Brain microvascular endothelial cell (primary cell): ENCODE results near the gene CD58.

Experiments used
- DNase-seq: peaks from one replicate; pipeline ENCODE4 v3.0.0-alpha.2; 2020
- H3K27ac ChIP-seq: fragments of 250-450 bp; sonication (Bioruptor Pico); 2 replicates; pipeline ENCODE4 v1.5.1; 2020; ENCODE audit warnings: mild to moderate bottlenecking, moderate library complexity
- H3K27me3 ChIP-seq: fragments of 250-450 bp; sonication (Bioruptor Pico); replicated peaks from 2 replicates; pipeline ENCODE4 v1.5.1; 2020; ENCODE audit warnings: mild to moderate bottlenecking
- H3K36me3 ChIP-seq: fragments of 250-450 bp; sonication (Bioruptor Pico); replicated peaks from 2 replicates; pipeline ENCODE4 v1.5.1; 2020; ENCODE audit warnings: mild to moderate bottlenecking
- H3K4me3 ChIP-seq: 2 replicates; pipeline ENCODE4 v1.5.1; 2011; ENCODE audit warnings: low read depth, mild to moderate bottlenecking, control low read depth, low read length, moderate library complexity
- in situ Hi-C: cut with HindIII; loops from 2 replicates; pipeline ENCODE4 v1.10.0; 2017; ENCODE audit warnings: low sequenced_read_pairs, low pct_ligation_motif_present
- TF ChIP-seq, protein P1 (sequence below): IDR thresholded peaks from 2 replicates; pipeline ENCODE4 v1.5.1; 2011; ENCODE audit warnings: low read depth, mild to moderate bottlenecking, moderate library complexity, low read length, control low read depth, inconsistent platforms; ENCODE audit errors: missing control alignments

CD58 gene

DNA sequence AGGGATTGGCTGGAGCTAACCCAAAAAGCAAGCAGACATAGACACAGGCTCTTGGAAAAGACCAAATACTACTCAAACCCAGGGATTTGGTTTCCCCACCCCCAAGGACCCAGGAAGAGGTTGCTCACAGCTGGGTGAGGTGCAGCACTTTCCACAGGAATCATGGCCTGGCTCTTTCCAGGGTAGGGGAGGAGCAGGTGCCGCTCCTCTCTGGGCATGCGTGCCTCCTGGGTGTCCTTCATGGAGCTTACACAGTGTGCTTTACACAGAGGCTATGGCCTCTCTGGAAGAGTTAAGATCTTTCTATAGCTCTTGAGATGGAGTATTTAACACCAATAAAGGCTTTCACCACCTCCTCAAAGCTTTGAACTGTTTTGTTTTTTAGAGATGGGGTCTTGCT, 88.3 kb downstream of the CD58 start:
- Histone ChIP-seq H3K27me3 (no peaks in the 10 kb centered on the region), H3K4me3 (no peak overlapping the region), H3K36me3 (no peaks in the 10 kb centered on the region), H3K27ac (no peak overlapping the region)
- TF ChIP-seq, protein P1, sequence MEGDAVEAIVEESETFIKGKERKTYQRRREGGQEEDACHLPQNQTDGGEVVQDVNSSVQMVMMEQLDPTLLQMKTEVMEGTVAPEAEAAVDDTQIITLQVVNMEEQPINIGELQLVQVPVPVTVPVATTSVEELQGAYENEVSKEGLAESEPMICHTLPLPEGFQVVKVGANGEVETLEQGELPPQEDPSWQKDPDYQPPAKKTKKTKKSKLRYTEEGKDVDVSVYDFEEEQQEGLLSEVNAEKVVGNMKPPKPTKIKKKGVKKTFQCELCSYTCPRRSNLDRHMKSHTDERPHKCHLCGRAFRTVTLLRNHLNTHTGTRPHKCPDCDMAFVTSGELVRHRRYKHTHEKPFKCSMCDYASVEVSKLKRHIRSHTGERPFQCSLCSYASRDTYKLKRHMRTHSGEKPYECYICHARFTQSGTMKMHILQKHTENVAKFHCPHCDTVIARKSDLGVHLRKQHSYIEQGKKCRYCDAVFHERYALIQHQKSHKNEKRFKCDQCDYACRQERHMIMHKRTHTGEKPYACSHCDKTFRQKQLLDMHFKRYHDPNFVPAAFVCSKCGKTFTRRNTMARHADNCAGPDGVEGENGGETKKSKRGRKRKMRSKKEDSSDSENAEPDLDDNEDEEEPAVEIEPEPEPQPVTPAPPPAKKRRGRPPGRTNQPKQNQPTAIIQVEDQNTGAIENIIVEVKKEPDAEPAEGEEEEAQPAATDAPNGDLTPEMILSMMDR, result no peak
- in situ Hi-C loops, result loop anchor here (25.0 kb wide), 2 partner anchors 95 to 320 kb away; no protein-coding TSS in a partner anchor
- DNase-seq, result no peak

DNA sequence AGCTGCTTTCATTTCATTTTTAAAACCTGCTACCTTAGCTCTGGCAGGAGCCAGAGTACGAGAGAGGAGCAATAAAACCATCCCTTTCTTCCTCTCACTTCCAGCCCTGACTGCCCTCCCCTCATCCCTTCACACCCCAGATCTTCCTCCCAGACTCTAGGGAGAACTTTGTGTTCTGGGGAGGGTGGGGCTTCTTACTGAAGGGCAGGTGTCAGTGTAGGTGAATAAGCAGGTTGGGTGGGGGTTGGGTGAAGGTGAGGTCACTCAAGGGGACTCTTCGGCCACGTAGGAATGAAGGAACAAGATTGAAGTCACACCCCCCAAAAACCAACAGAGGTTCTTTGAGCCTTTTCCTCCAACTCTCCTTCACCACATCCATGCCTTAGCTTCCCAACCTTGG, 88.9 kb downstream of the CD58 start:
- Histone ChIP-seq H3K27ac (no peak overlapping the region), H3K4me3 (no peak overlapping the region), H3K36me3 (no peaks in the 10 kb centered on the region), H3K27me3 (no peaks in the 10 kb centered on the region)
- in situ Hi-C loops, result loop anchor here (25.0 kb wide), 2 partner anchors 95 to 320 kb away; no protein-coding TSS in a partner anchor
- DNase-seq, result no peak
- TF ChIP-seq, protein P1, result no peak

DNA sequence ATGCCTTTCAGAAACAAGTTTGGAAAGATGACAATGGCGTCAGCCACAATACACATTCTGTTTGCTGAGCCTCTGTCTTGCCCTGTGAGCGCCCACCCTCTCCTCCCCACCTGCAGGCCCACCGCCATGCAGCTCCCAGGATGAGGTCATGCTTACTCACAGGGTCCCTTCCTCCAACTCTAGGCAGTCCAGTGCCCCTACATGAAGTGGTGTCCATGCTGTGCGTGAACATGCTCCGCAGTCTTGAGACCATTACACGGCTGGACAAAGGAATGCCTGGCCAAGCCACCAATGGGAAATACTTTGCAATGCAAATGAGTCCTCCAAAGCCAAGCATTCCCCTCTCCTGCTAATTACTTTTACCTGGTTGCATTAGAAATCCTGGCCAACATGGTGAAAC, 92.2 kb downstream of the CD58 start:
- no peaks in the 10 kb centered on the region for H3K27me3 ChIP-seq
- no peaks in the 10 kb centered on the region for H3K36me3 ChIP-seq
- in situ Hi-C loops, result loop anchor here (25.0 kb wide), 2 partner anchors 91 to 316 kb away; no protein-coding TSS in a partner anchor
- TF ChIP-seq, protein P1, result no peak
- no peak overlapping the region for H3K4me3 ChIP-seq
- DNase-seq, result no peak
- H3K27ac ChIP-seq, result no peak overlapping the region

DNA sequence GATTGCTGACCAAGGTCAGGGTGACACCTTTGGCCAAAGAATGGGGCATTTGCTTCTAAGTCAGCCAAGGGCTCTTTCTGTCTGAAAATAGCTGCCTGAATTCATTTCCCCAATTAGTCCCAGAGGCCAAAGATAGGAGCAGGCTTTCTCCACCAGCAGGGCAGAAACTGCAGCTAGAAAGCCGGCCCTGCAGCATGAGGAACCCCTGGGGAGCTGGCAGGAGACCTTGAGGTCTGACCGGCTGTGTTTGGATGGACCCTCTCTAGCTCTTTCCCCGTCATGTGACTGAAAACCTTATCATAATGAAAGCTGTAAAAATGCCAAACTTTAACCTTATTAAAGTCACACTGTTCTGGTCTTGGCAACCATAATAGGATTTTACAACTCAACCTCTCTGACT, 93.4 kb downstream of the CD58 start:
- Histone ChIP-seq H3K36me3 (no peaks in the 10 kb centered on the region), H3K4me3 (no peak overlapping the region), H3K27ac (no peak overlapping the region), H3K27me3 (no peaks in the 10 kb centered on the region)
- no peak for DNase-seq
- in situ Hi-C loops, result loop anchor here (25.0 kb wide), 2 partner anchors 90 to 315 kb away; no protein-coding TSS in a partner anchor
- TF ChIP-seq, protein P1, result no peak

DNA sequence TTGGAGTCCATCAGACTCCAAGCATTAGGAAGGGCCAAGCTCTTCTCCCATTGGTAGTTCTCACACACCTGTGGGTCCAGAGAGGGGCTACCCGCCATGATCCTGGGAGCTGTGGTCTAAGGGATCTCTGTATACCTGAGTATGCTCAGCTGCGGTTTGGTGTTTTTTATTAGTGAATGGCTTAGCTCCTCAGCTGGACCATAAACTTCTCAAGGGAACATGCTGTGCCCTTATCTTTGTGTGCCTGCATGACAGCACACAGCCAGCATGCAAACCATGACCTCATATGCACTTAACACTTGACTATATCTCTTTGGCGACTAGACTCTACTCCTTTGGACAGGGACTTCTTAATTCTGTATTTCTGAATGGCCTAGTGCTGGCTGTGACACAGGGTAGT, 94.5 kb downstream of the CD58 start:
- in situ Hi-C loops, result loop anchor here (25.0 kb wide), 2 partner anchors 89 to 314 kb away; no protein-coding TSS in a partner anchor
- no peaks in the 10 kb centered on the region for H3K36me3 ChIP-seq
- TF ChIP-seq, protein P1, result no peak

DNA sequence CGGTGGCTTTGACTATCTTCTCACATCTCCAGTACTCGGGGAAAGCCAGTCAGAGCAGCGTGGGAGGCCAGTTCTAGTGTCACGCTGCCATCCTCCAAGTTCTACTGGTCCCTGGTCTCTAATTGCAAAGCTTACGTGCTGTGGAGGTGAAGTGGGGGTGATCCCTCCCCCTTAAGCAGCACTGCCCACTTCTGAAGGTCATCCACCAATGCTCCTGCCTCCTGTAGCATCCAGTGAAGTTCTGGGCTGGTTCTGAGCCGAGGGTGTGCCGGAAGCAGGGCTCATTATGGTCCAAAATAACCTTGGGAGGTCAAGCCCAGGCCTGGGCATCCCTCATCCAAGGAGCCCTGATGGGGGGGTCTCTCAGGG, 95.0 kb downstream of the CD58 start:
- no peaks in the 10 kb centered on the region for H3K27me3 ChIP-seq
- no peak overlapping the region for H3K4me3 ChIP-seq
- in situ Hi-C loops, result loop anchor here (25.0 kb wide), 2 partner anchors 89 to 314 kb away; no protein-coding TSS in a partner anchor
- no peaks in the 10 kb centered on the region for H3K36me3 ChIP-seq
- TF ChIP-seq, protein P1, result no peak
- H3K27ac ChIP-seq, result no peak overlapping the region
- DNase-seq, result no peak

More for the DNA sequence above, 94.5 kb downstream of the CD58 start:
- H3K27ac ChIP-seq, result no peak overlapping the region
- DNase-seq, result no peak
- no peaks in the 10 kb centered on the region for H3K27me3 ChIP-seq
- H3K4me3 ChIP-seq, result no peak overlapping the region
